ENCODE data around the gene MNAT1.

MNAT1 gene

GRCh38 chr14:60839057-60839456, 104.5 kb downstream of the MNAT1 start:
- H3K23ac ChIP-seq (ENCODE audit: low read length) = no peak overlapping the region
- no peak overlapping the region for H3K4ac ChIP-seq (ENCODE audit: low read depth, low read length)
- no peak overlapping the region for H3K4me3 ChIP-seq (ENCODE audit: low read depth, low read length)
- no peak overlapping the region for H2BK120ac ChIP-seq (ENCODE audit: insufficient read depth, low read length, poor library complexity)
- no peak overlapping the region for H4K8ac ChIP-seq (ENCODE audit: low read depth, low read length)
- no peak overlapping the region for H2AFZ ChIP-seq (ENCODE audit: insufficient read depth, low read length, poor library complexity)
- H2AK5ac ChIP-seq (ENCODE audit: low read length) = no peak overlapping the region
- no peaks in the 10 kb centered on the region for H3K79me2 ChIP-seq (ENCODE audit: control insufficient read depth, insufficient read depth, low read length, poor library complexity)
- no peak overlapping the region for H3K14ac ChIP-seq (ENCODE audit: low read length)
- no peak overlapping the region for H4K91ac ChIP-seq (ENCODE audit: low read depth, low read length)
- H3K36me3 ChIP-seq (ENCODE audit: control insufficient read depth in 1 of 2, insufficient read depth in 2 of 2, low read length in 2 of 2) = peaks cover 8 to 17% of the 10 kb centered on the region in 2 experiments
- H4K12ac ChIP-seq (ENCODE audit: low read depth, low read length) = no peak overlapping the region
- no peaks in the 10 kb centered on the region for H3K79me1 ChIP-seq (ENCODE audit: low read length)
- H3K9me3 ChIP-seq (ENCODE audit: insufficient read depth, low read depth, low read length) = no peaks in the 10 kb centered on the region
- H3K27me3 ChIP-seq (ENCODE audit: insufficient read depth, low read length) = no peaks in the 10 kb centered on the region
- H3K4me2 ChIP-seq (ENCODE audit: low read length) = no peak overlapping the region
- no peak overlapping the region for H3K27ac ChIP-seq (ENCODE audit: low read depth, low read length)
- H3K4me1 ChIP-seq (ENCODE audit: control insufficient read depth in 1 of 2, insufficient read depth in 2 of 2, low read length in 2 of 2) = no peaks in the 10 kb centered on the region
- H3K18ac ChIP-seq (ENCODE audit: low read length) = no peak overlapping the region
- H2BK12ac ChIP-seq (ENCODE audit: low read length) = no peak overlapping the region
- no CpG with 5 or more reads among the region's 2 CpGs for WGBS (ENCODE audit: extremely low coverage, insufficient coverage, insufficient read length)
- no peak overlapping the region for H3K9ac ChIP-seq (ENCODE audit: low read length)
- H2BK5ac ChIP-seq (ENCODE audit: low read depth, low read length, poor library complexity) = no peak overlapping the region
- DNase-seq = no peak

- Histone ChIP-seq H2BK120ac (ENCODE audit: insufficient read depth, low read length, poor library complexity) (no peak overlapping the region), H3K9me3 (ENCODE audit: insufficient read depth, low read depth, low read length) (no peaks in the 10 kb centered on the region), H3K4me1 (ENCODE audit: control insufficient read depth in 1 of 2, insufficient read depth in 2 of 2, low read length in 2 of 2) (no peaks in the 10 kb centered on the region), H3K79me1 (ENCODE audit: low read length) (no peaks in the 10 kb centered on the region), H3K27me3 (ENCODE audit: insufficient read depth, low read length) (no peaks in the 10 kb centered on the region), H3K36me3 (ENCODE audit: control insufficient read depth in 1 of 2, insufficient read depth in 2 of 2, low read length in 2 of 2) (peaks cover 8 to 17% of the 10 kb centered on the region in 2 experiments), H4K91ac (ENCODE audit: low read depth, low read length) (no peak overlapping the region), H3K4me3 (ENCODE audit: low read depth, low read length) (no peak overlapping the region), H3K4me2 (ENCODE audit: low read length) (no peak overlapping the region), H2BK12ac (ENCODE audit: low read length) (no peak overlapping the region), H3K27ac (ENCODE audit: low read depth, low read length) (no peak overlapping the region), H3K79me2 (ENCODE audit: control insufficient read depth, insufficient read depth, low read length, poor library complexity) (no peaks in the 10 kb centered on the region), H3K18ac (ENCODE audit: low read length) (no peak overlapping the region), H2BK5ac (ENCODE audit: low read depth, low read length, poor library complexity) (no peak overlapping the region), H3K14ac (ENCODE audit: low read length) (no peak overlapping the region), H4K8ac (ENCODE audit: low read depth, low read length) (no peak overlapping the region), H3K23ac (ENCODE audit: low read length) (no peak overlapping the region), H2AK5ac (ENCODE audit: low read length) (no peak overlapping the region), H3K9ac (ENCODE audit: low read length) (no peak overlapping the region), H3K4ac (ENCODE audit: low read depth, low read length) (no peak overlapping the region), H2AFZ (ENCODE audit: insufficient read depth, low read length, poor library complexity) (no peak overlapping the region), H4K12ac (ENCODE audit: low read depth, low read length) (no peak overlapping the region)
- no CpG with 5 or more reads among the region's 11 CpGs for WGBS (ENCODE audit: extremely low coverage, insufficient coverage, insufficient read length)
- no peak for DNase-seq
Measured at GRCh38 chr14:60839657-60840056, 105.1 kb downstream of the MNAT1 start.

GRCh38 chr14:60840313-60840712, 105.8 kb downstream of the MNAT1 start:
- Histone ChIP-seq H3K36me3 (ENCODE audit: control insufficient read depth in 1 of 2, insufficient read depth in 2 of 2, low read length in 2 of 2) (peaks cover 8 to 17% of the 10 kb centered on the region in 2 experiments), H3K14ac (ENCODE audit: low read length) (no peak overlapping the region), H3K79me1 (ENCODE audit: low read length) (no peaks in the 10 kb centered on the region), H3K27ac (ENCODE audit: low read depth, low read length) (no peak overlapping the region), H2BK5ac (ENCODE audit: low read depth, low read length, poor library complexity) (no peak overlapping the region), H3K4me1 (ENCODE audit: control insufficient read depth in 1 of 2, insufficient read depth in 2 of 2, low read length in 2 of 2) (no peaks in the 10 kb centered on the region), H2BK120ac (ENCODE audit: insufficient read depth, low read length, poor library complexity) (no peak overlapping the region), H2BK12ac (ENCODE audit: low read length) (no peak overlapping the region), H3K23ac (ENCODE audit: low read length) (no peak overlapping the region), H3K4ac (ENCODE audit: low read depth, low read length) (no peak overlapping the region), H3K9me3 (ENCODE audit: insufficient read depth, low read depth, low read length) (no peaks in the 10 kb centered on the region), H3K27me3 (ENCODE audit: insufficient read depth, low read length) (no peaks in the 10 kb centered on the region), H3K4me2 (ENCODE audit: low read length) (no peak overlapping the region), H2AK5ac (ENCODE audit: low read length) (no peak overlapping the region), H3K18ac (ENCODE audit: low read length) (no peak overlapping the region), H4K12ac (ENCODE audit: low read depth, low read length) (no peak overlapping the region), H3K9ac (ENCODE audit: low read length) (no peak overlapping the region), H3K4me3 (ENCODE audit: low read depth, low read length) (no peak overlapping the region), H4K91ac (ENCODE audit: low read depth, low read length) (no peak overlapping the region), H3K79me2 (ENCODE audit: control insufficient read depth, insufficient read depth, low read length, poor library complexity) (no peaks in the 10 kb centered on the region), H4K8ac (ENCODE audit: low read depth, low read length) (no peak overlapping the region), H2AFZ (ENCODE audit: insufficient read depth, low read length, poor library complexity) (no peak overlapping the region)
- WGBS (ENCODE audit: extremely low coverage, insufficient coverage, insufficient read length) = no CpG with 5 or more reads among the region's 1 CpG
- DNase-seq = no peak

- no CpG with 5 or more reads among the region's 1 CpG for WGBS (ENCODE audit: extremely low coverage, insufficient coverage, insufficient read length)
- no peak overlapping the region for H4K8ac ChIP-seq (ENCODE audit: low read depth, low read length)
- no peaks in the 10 kb centered on the region for H3K79me1 ChIP-seq (ENCODE audit: low read length)
- no peaks in the 10 kb centered on the region for H3K9me3 ChIP-seq (ENCODE audit: insufficient read depth, low read depth, low read length)
- H2AK5ac ChIP-seq (ENCODE audit: low read length) = no peak overlapping the region
- no peak overlapping the region for H2AFZ ChIP-seq (ENCODE audit: insufficient read depth, low read length, poor library complexity)
- H4K91ac ChIP-seq (ENCODE audit: low read depth, low read length) = no peak overlapping the region
- no peak overlapping the region for H3K27ac ChIP-seq (ENCODE audit: low read depth, low read length)
- peaks cover 0 to 2% of the 10 kb centered on the region in 2 experiments for H3K36me3 ChIP-seq (ENCODE audit: control insufficient read depth in 1 of 2, insufficient read depth in 2 of 2, low read length in 2 of 2)
- H3K18ac ChIP-seq (ENCODE audit: low read length) = no peak overlapping the region
- H2BK120ac ChIP-seq (ENCODE audit: insufficient read depth, low read length, poor library complexity) = no peak overlapping the region
- no peak overlapping the region for H3K4me3 ChIP-seq (ENCODE audit: low read depth, low read length)
- H2BK5ac ChIP-seq (ENCODE audit: low read depth, low read length, poor library complexity) = no peak overlapping the region
- no peak overlapping the region for H3K4ac ChIP-seq (ENCODE audit: low read depth, low read length)
- no peak overlapping the region for H3K23ac ChIP-seq (ENCODE audit: low read length)
- no peak overlapping the region for H4K12ac ChIP-seq (ENCODE audit: low read depth, low read length)
- no peak overlapping the region for H2BK12ac ChIP-seq (ENCODE audit: low read length)
- no peak overlapping the region for H3K9ac ChIP-seq (ENCODE audit: low read length)
- no peak for DNase-seq
- H3K4me2 ChIP-seq (ENCODE audit: low read length) = no peak overlapping the region
- H3K14ac ChIP-seq (ENCODE audit: low read length) = no peak overlapping the region
- H3K79me2 ChIP-seq (ENCODE audit: control insufficient read depth, insufficient read depth, low read length, poor library complexity) = no peaks in the 10 kb centered on the region
- no peaks in the 10 kb centered on the region for H3K27me3 ChIP-seq (ENCODE audit: insufficient read depth, low read length)
- H3K4me1 ChIP-seq (ENCODE audit: control insufficient read depth in 1 of 2, insufficient read depth in 2 of 2, low read length in 2 of 2) = no peaks in the 10 kb centered on the region
Measured at GRCh38 chr14:60845523-60845922, 111.0 kb downstream of the MNAT1 start.
